HepG2 (cell line): ENCODE results near the gene BDP1. TPM values are rescaled to one million over a fixed set of nuclear protein-coding genes. Genes with fewer than 3 reads are reported as not detected.

Experiments
- AFF4 ChIP-seq: sonication (generic); formaldehyde crosslinking; IDR thresholded peaks from 2 replicates; pipeline ENCODE4 v1.4.0; 2020; ENCODE audit warnings: missing genetic modification reagents
- ATRX ChIP-seq: sonication (generic); formaldehyde crosslinking; IDR thresholded peaks from 2 replicates; pipeline ENCODE4 v1.4.0; 2020; ENCODE audit warnings: missing genetic modification reagents, borderline replicate concordance
- CBX1 ChIP-seq: IDR thresholded peaks from one replicate; pipeline ENCODE4 v1.6.1; 2016; ENCODE audit warnings: antibody characterized with exemption, low read depth
- JUN ChIP-seq: sonication (generic); formaldehyde crosslinking; IDR thresholded peaks from 2 replicates; pipeline ENCODE4 v1.4.0; 2020; ENCODE audit warnings: mild to moderate bottlenecking, missing genetic modification reagents
- MBNL3 ChIP-seq: fragments of 250-450 bp; sonication (Bioruptor Pico); conservative IDR thresholded peaks from 2 replicates; pipeline ENCODE4 v1.8.0; 2022; ENCODE audit warnings: mild to moderate bottlenecking, inconsistent platforms
- NFAT5 ChIP-seq: sonication (generic); formaldehyde crosslinking; IDR thresholded peaks from 2 replicates; pipeline ENCODE4 v1.4.0; 2020; ENCODE audit warnings: missing genetic modification reagents
- PCBP2 ChIP-seq: fragments of 200-400 bp; formaldehyde crosslinking; optimal IDR thresholded peaks from 2 replicates; pipeline ENCODE3; 2018; ENCODE audit warnings: low read length, low read depth; ENCODE audit not compliant: poor library complexity, severe bottlenecking
- PLRG1 ChIP-seq: fragments of 450-650 bp; conservative IDR thresholded peaks from 2 replicates; pipeline ENCODE4 v1.6.1; 2016
- PRPF4 ChIP-seq: fragments of 200-400 bp; formaldehyde crosslinking; IDR thresholded peaks from 2 replicates; pipeline ENCODE4 v1.6.1; 2016; ENCODE audit warnings: low read length, low read depth; ENCODE audit not compliant: poor library complexity, severe bottlenecking
- ZBTB38 ChIP-seq: sonication (generic); formaldehyde crosslinking; IDR thresholded peaks from 2 replicates; pipeline ENCODE4 v1.5.1; 2020; ENCODE audit warnings: mild to moderate bottlenecking, missing genetic modification reagents
- ZFP1 ChIP-seq: IDR thresholded peaks from 2 replicates; pipeline ENCODE4 v1.6.1; 2016
- polyA plus RNA-seq, 8 experiments: library from polyadenylated mRNA; depleted of rRNA in 3 of 8; stranded (reverse) in 7 of 8; unstranded in 1 of 8; fragments of >200 nt; fragmentation: Illumina TruSeq in 4 of 8; extraction: Trizol in 4 of 8; gene quantifications; 2 replicates each; pipeline versions ENCODE4 v1.2.1 to v1.2.3, GENCODE V29; 2011 to 2016; ENCODE audit warnings: low read depth in 4 of 8, missing spikeins in 1 of 8, mixed read lengths in 1 of 8; ENCODE audit not compliant: insufficient read depth in 1 of 8
- total RNA-seq, 5 experiments: library from RNA; depleted of rRNA; stranded (reverse); fragments of >200 nt; fragmentation: Illumina TruSeq; extraction: Trizol; gene quantifications; 2 replicates each; pipeline ENCODE4 v1.2.3, GENCODE V29; 2016; ENCODE audit warnings: low read depth in 1 of 5
- TF ChIP-seq, protein P1 (sequence below): sonication (generic); formaldehyde crosslinking; conservative IDR thresholded peaks from 2 replicates; pipeline ENCODE4 v1.8.0; 2022; ENCODE audit warnings: mild to moderate bottlenecking, moderate library complexity, missing genetic modification reagents

Gene BDP1
- total and polyA plus RNA-seq, 2 of the 13 experiments (the other 11 are each of a cell fraction or from before 2014, with no cell fraction given) = 10.2 to 22.4 TPM

DNA sequence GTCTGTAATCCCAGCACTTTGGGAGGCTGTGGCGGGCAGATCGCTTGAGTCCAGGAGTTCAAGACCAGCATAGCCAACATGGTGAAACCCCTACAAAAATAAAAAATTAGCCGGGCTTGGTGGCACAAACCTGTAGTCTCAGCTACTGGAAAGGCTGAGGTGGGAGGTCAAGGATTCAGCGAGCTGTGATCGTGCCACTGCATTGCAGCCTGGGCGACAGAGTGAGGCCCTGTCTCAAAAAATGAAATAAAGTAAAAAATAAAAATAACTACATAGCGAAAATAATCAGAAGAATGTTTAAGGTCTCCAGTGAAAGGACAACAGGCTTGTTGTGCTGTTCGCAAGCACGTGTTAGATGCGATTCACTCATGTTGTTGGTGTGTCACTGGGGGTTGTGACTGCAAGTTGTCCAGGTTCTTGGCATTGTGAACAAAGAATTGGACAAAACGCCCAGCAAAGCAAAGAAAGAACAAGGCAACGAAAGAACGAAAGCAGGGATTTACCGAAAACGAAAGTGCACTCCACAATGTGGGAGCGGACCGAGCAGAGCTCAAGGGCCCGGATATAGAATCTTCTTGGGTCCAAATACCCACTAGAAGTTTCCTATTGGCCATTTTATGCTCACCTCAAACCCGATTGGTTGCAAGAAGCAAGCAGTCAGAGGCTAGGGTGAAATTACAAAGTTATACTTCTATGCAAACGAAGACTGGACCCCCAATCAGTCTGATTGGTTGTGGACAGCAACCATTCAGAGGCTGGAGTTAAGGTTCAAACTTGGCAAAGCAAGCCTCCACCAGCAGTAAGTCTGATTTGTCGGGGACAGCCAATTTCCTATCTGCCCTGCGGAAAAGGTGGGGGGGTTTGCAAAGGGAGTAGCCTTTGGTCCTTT lies 130.8 kb downstream of the BDP1 start (continued):
- peak; percentile 4; the same call in 1 of the 2 replicates for TF ChIP-seq JUN (CRISPR knock-in tag)
- no peak for TF ChIP-seq PLRG1
- no peak for TF ChIP-seq CBX1
- no peak for TF ChIP-seq AFF4 (CRISPR knock-in tag)
- TF ChIP-seq MBNL3 (CRISPR knock-in tag) = no peak
- TF ChIP-seq PRPF4 = no peak
- TF ChIP-seq ZFP1 (CRISPR knock-in tag) = no peak
- TF ChIP-seq NFAT5 (CRISPR knock-in tag) = no peak
- TF ChIP-seq PCBP2 = no peak
- TF ChIP-seq, protein P1, sequence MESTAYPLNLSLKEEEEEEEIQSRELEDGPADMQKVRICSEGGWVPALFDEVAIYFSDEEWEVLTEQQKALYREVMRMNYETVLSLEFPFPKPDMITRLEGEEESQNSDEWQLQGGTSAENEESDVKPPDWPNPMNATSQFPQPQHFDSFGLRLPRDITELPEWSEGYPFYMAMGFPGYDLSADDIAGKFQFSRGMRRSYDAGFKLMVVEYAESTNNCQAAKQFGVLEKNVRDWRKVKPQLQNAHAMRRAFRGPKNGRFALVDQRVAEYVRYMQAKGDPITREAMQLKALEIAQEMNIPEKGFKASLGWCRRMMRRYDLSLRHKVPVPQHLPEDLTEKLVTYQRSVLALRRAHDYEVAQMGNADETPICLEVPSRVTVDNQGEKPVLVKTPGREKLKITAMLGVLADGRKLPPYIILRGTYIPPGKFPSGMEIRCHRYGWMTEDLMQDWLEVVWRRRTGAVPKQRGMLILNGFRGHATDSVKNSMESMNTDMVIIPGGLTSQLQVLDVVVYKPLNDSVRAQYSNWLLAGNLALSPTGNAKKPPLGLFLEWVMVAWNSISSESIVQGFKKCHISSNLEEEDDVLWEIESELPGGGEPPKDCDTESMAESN = no peak
- TF ChIP-seq ATRX (CRISPR knock-in tag) = no peak
- no peak for TF ChIP-seq ZBTB38 (CRISPR knock-in tag)
- TF ChIP-seq, all 625 proteins: peak for 95
